GM11168 (cell line): ENCODE measurements around the gene SMARCB1.

Experiments
- in situ Hi-C: fragments of 300-500 bp; cut with MboI; formaldehyde crosslinking; loops from one replicate; pipeline ENCODE4 v1.12.0; 2022; ENCODE audit warnings: low sequenced_read_pairs; ENCODE audit not compliant: unreplicated experiment

The SMARCB1 gene

DNA sequence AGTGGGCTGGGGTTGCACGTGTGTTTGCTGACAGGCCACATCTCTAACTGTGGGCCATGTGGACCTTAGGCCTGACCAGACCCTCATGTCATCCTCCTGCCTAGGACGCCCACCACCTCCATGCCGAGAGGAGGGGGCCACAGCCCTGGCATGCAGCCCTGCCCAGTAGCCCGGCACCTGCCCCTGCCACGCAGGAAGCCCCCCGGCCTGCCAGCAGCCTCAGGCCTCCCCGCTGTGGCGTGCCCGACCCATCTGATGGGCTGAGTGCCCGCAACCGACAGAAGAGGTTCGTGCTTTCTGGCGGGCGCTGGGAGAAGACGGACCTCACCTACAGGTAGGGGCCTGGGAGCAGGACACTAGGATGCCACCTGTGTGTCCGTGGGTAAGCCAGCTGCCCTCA is 7.7 kb upstream of the SMARCB1 start:
- in situ Hi-C loops, result no loop called here

DNA sequence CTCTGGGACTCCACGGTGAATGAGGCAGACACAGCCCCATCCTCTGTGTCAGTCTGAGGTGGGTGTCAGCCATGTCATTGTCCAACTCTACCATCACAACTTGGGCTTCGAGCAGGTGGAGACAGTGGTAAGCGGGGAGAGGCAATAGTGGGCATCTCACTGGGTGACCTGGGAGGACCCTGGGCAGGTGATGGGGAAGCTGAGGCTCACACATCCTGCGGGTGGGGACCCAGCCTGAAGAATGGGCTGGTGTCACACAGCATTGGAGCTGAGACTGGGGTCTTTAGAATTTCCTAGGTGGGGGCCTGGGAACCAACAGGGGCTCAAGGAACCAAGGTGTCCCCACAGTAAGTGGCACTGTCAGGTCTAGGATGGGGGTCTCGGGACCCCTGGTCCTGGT is 7.0 kb upstream of the SMARCB1 start:
- in situ Hi-C loops, result no loop called here

DNA sequence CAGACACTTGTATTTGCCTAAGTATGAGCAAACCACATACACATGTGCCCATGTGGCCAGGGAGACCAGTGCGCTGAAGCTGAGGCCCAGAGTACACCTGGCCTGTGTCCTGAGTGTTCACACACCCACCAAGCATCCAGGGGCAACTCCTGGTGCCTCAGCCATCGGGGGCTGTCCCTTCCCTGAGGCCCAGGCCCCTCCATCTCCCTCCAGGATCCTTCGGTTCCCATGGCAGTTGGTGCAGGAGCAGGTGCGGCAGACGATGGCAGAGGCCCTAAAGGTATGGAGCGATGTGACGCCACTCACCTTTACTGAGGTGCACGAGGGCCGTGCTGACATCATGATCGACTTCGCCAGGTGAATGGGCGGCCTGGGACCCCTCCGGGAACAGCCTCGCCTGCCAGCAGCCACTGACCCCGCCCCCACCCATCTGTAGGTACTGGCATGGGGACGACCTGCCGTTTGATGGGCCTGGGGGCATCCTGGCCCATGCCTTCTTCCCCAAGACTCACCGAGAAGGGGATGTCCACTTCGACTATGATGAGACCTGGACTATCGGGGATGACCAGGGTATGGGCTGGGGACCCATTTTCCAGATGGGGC is 6.5 kb upstream of the SMARCB1 start:
- in situ Hi-C loops, result no loop called here

DNA sequence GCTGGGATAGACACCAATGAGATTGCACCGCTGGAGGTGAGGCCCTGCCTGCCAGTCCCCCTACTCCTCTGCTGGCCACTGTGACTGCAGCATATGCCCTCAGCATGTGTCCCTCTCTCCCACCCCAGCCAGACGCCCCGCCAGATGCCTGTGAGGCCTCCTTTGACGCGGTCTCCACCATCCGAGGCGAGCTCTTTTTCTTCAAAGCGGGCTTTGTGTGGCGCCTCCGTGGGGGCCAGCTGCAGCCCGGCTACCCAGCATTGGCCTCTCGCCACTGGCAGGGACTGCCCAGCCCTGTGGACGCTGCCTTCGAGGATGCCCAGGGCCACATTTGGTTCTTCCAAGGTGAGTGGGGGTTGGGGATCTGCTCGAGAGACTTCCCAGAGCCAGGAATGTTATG is 5.7 kb upstream of the SMARCB1 start:
- in situ Hi-C loops, result no loop called here

DNA sequence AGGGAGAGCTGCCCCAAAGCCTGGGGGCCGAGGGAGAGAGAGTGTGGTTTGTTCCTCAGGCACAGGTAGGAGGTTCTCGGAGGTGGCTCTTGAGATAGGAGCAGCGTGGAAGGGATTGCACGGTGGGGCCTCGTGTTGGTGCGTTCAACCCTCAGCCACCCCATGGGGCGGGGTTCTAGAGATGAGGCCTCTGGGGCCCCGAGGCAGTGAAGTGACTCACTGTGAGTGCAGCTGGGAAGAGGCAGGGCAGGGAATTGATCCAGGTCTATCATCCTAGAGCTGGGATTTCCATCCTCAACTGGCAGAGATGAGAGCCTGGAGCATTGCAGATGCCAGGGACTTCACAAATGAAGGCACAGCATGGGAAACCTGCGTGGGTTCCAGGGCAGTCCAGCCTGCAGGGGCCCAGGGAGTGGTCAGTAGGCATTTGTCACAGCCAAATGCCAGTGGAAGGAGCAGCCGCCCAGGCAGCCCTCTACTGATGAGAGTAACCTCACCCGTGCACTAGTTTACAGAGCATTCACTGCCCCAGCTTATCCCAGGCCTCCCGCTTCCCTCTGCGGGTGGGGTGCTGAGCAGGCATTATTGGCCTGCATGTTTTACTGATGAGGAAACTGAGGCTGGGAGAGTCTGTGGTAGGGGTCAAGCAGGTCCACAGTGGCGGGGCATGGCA is 5.1 kb upstream of the SMARCB1 start:
- in situ Hi-C loops, result no loop called here

DNA sequence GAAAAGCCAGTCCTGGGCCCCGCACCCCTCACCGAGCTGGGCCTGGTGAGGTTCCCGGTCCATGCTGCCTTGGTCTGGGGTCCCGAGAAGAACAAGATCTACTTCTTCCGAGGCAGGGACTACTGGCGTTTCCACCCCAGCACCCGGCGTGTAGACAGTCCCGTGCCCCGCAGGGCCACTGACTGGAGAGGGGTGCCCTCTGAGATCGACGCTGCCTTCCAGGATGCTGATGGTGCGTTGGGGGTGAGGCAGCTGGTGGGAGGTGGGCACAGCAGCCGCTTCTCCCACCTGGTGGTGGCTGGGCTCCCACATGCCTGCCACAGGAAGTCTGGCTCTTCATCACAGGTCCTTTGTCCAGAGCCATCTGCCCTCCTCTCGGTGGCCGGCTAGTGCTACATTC is 4.5 kb upstream of the SMARCB1 start:
- in situ Hi-C loops, result no loop called here

DNA sequence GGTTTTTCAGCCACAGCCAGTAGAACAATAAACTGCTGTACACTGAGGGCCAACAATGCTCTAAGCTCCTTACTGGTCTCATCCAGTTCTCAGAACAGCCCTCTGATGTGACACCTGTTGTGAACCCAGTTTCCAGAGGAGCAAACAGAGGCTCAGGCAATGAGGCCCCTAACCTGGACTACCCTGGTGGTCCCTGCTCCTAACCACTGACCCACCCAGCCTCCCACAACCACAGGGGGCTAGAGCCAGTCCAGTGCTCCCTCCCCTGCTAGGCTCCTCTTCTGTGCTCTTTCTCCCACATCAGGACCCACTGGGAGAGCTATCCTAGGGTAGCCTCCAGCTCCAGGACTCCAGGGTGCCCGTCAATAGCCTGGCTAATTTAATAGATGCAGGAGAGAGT is 4.1 kb upstream of the SMARCB1 start:
- in situ Hi-C loops, result no loop called here

DNA sequence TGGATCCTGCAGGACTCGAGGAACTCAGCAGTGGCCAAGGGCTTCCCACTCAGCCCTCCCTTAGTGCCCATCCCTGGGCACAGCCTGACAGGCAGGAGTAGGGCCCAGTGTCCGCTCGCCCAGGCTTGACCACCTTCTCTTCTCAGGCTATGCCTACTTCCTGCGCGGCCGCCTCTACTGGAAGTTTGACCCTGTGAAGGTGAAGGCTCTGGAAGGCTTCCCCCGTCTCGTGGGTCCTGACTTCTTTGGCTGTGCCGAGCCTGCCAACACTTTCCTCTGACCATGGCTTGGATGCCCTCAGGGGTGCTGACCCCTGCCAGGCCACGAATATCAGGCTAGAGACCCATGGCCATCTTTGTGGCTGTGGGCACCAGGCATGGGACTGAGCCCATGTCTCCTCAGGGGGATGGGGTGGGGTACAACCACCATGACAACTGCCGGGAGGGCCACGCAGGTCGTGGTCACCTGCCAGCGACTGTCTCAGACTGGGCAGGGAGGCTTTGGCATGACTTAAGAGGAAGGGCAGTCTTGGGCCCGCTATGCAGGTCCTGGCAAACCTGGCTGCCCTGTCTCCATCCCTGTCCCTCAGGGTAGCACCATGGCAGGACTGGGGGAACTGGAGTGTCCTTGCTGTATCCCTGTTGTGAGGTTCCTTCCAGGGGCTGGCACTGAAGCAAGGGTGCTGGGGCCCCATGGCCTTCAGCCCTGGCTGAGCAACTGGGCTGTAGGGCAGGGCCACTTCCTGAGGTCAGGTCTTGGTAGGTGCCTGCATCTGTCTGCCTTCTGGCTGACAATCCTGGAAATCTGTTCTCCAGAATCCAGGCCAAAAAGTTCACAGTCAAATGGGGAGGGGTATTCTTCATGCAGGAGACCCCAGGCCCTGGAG is 3.3 kb upstream of the SMARCB1 start:
- in situ Hi-C loops, result no loop called here

DNA sequence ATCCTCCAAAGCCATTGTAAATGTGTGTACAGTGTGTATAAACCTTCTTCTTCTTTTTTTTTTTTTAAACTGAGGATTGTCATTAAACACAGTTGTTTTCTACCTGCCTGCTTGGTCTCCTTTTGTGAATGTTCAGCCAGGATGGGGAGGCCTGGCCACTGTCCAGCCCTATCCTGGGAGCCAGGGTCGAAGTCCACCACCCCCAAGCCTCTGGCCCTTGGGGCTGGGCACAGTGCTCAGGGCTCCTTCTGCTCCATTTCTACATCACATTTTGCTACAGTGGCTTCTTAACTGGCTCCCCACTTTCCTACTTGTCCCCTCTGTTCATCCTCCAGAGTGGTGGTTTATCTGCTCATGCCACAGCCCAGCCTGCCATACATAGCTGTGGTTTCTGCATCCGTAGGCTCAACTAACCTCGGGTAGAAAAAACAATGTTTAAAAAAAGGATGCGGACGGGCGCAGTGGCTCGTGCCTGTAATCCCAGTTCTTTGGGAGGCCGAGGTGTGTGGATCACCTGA is 2.5 kb upstream of the SMARCB1 start:
- in situ Hi-C loops, result no loop called here

DNA sequence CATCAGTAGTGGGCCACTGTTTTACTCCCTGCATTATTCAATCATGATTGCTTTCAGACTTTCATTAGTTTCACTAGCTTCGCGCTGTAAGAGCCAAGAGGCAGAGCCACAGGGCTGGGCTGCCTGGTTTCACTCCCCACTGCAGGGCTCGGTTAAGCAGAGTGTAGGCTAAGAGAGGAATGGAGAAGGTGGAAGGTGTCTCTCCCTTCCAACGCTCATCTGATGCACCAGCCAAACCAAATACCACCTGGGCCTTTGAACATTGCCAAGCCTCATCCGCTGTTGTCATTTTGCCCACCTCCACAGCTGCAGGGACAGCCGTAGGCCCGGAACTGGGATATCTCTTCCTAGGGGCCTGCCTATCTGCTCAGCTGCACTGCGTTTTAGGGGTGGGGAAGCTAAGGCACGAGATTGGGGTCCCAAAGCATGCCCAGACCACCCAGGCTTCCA is 480 bp upstream of the SMARCB1 start:
- in situ Hi-C loops, result no loop called here

DNA sequence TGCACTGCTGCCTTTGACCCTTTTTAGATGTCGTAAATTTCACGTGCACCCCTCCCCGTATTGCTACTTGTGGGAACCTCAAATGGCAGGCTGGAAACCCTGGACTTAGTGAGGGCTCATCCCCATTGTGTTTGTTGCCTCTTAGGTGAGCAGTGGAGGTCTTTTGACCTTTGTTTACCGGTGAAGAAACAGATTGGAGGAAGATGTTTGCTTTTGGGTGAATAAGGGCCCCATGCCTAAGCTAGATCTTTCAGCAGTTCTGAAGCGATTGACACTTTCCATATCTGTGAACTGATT is 782 bp downstream of the SMARCB1 start:
- in situ Hi-C loops, result no loop called here

DNA sequence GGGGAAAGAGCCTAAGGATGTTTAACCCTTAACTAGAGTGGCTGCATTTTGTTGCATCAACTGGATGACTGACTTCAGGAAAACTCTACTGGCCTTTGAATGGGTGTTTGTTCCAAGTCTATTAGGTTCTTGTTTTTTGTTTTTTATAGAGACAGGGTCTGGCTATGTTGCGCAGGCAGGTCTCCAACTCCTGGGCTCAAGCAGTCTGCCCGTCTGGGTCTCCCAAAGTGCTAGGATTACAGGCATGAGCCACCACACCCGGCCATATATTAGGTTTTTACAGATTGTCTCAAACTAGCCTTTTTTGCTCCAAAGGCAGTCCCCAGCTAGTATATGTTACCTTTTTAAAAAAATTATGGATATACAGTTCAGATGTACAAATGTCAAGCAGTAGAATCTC is 1.1 kb downstream of the SMARCB1 start:
- in situ Hi-C loops, result no loop called here

DNA sequence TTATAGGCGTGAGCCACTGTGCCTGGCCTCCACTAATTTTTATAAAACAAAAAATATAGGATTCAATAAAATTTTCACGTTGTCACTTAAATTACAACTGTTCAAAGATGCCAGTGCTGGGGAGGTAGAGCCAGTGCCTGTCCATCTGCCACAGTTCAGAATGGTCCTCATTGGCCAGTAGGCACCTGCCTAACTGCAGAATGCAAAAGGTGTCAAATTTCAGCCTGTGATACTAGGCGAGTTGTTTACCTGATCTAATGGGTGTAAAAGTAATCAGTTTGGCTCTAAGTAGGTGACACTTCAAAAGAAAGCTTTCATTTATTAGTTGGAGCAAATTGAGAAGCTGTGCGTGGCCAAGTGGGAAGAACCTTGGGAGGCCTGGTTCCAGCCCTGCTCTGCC is 2.4 kb downstream of the SMARCB1 start:
- in situ Hi-C loops, result no loop called here

DNA sequence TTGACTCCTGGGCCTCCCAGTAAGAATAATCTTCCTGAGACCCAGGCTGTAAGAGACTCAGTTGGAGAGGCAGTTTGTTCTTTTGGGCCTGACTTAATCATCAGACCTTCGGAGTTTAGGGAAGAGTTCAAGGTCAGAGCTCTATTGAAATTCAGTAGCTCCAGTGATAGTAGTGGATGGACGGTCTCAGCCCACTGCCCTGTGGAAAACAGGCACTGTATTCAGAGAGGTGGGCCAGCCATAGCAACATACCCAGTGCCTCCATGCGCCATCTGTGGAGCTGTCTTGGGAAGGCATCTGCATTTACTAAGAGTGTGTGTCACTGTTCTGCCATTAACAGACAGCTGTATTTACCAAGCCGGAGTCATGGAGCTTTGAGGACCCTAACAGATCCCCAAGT is 2.9 kb downstream of the SMARCB1 start:
- in situ Hi-C loops, result no loop called here

DNA sequence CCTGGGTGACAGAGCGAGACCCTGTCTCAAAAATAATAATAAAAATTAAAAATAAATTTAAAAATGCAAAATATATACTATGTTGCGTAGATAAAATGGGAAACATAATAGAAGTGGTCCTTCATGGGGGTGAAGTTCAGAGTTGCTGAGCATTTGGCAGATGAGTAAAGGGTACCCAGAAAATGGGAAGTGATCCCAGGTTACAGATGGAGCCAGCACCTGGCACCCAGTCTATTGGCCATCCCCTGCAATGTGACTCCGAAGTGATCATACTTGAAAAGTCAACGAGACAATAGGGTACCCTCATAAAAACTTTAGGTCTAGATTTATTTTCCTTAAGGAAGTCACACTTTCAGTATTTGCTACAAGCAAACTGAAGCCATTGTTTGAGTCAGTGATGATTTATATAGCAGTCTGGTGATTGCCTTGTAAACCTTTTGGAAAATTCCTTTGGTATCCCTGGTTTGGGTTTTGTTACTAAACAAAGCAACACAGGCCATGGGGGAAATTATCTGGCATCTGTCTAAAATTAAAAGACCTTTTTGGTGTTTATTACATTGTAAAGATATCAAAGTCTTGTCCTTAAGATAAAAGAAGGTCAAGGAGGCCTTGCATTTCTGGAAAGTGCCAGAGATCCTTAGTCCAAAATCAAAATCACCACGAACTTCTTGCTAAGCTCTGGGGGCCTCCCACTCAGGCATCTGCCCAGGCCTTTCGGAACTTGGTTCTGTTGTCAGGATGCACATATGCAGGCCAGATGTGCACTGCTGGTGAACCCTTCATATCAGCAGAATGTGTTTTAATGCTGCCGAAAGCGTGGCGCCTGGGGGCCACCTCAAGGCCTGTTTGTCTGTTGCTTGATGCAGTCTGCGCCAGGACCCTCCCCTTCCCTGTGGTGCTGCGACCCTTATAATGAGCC is 4.3 kb downstream of the SMARCB1 start:
- in situ Hi-C loops, result no loop called here

DNA sequence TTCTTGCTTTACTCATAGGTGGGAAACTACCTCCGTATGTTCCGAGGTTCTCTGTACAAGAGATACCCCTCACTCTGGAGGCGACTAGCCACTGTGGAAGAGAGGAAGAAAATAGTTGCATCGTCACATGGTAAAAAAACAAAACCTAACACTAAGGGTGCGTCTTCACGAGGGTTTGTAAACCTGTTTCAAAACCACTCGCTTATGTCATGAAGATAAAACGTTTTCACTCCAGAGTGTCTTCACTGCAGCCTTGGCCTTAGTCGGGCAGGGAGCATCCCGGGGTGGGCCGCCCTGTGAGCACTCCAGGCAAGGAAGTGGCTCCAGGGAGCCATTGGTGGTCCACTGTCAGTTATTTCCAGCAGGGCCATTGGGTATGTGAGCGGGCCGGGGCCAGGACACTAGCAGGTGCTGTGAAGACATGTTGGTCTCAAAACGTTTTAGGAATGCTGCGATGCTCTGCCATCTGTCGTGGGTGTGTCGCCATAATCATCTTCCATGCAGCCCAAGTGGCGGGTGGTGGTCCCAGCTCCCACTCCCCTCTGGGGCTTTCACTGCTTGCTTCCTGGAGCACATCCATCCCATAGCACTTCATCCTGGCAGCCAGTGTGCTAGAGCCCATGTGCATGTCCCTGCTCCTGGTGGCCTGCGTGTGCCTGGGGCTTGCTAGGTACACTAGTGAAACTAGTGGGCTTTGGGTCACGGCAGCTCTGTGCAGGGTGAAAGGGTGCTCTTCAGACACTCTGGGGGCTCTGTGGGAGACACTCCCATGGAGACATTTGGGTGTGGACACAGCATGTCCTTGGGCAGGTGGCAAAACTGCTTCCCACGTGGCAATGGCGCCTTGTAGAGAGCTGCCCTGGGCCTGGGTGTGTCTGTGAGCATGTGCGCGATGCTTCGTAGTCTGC is 5.2 kb downstream of the SMARCB1 start:
- in situ Hi-C loops, result no loop called here

DNA sequence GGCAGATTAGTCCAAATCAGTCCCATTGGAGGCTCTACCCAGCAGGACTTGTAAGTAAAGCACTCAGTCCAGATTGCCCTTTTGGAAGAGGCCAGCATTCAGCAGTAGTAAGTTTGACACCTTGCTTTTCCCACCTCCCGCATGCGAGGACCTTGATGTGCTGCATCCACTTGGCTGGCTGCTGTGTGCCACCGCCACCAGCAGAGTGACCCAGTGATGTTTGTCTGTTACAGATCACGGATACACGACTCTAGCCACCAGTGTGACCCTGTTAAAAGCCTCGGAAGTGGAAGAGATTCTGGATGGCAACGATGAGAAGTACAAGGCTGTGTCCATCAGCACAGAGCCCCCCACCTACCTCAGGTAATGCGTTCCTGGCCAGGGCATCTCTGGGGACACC is 6.6 kb downstream of the SMARCB1 start:
- in situ Hi-C loops, result no loop called here

DNA sequence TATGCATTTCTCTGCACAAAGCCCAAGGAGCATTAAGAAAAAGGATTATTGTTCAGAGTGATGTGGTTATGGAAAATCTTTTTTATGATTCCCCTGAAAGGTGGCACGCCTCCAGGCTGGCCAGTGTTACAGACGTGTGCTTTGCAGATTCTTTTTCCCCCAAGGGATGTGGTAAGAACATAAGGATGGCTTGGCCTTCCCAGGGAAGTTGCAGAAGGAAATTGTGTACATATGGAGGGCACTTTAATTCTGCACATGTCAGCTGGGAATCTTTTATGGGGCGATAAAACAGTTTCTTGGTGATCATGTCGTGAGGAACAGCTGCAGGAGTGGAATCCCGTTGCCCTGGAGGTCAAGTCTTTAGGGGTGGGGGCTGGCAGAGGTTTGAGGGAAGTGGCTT is 9.7 kb downstream of the SMARCB1 start:
- in situ Hi-C loops, result no loop called here
